Smooth muscle cell (in vitro differentiated cells): ENCODE measurements around the gene EFS. TPM values are rescaled to one million over a fixed set of nuclear protein-coding genes. Genes with fewer than 3 reads are reported as not detected.

ENCODE experiments used
- DNase-seq: peaks from one replicate; lab custom pipeline; 2025; ENCODE audit not compliant: unreplicated experiment; lab: John Stamatoyannopoulos, UW
- H2AFZ ChIP-seq: fragments of 200-600 bp; sonication (generic); 2 replicates; pipeline ENCODE4 v1.6.0; 2016; ENCODE audit warnings: antibody characterized with exemption, low read depth, mild to moderate bottlenecking
- H3F3A ChIP-seq: fragments of 200-600 bp; sonication (generic); 2 replicates; pipeline ENCODE4 v1.6.0; 2017; ENCODE audit warnings: antibody characterized with exemption, low read depth
- H3K27ac ChIP-seq: fragments of 200-600 bp; sonication (generic); 2 replicates; pipeline ENCODE4 v1.5.1; 2016; ENCODE audit warnings: low read depth, mild to moderate bottlenecking
- H3K27me3 ChIP-seq: fragments of 200-600 bp; sonication (generic); 2 replicates; pipeline ENCODE4 v1.6.1; 2016; ENCODE audit warnings: low read depth, mild to moderate bottlenecking
- H3K36me3 ChIP-seq: fragments of 200-600 bp; sonication (generic); 2 replicates; pipeline ENCODE4 v1.5.1; 2016; ENCODE audit warnings: low read depth
- H3K4me1 ChIP-seq: fragments of 200-600 bp; sonication (generic); 2 replicates; pipeline ENCODE4 v1.5.1; 2016; ENCODE audit warnings: low read depth
- H3K4me2 ChIP-seq: fragments of 200-600 bp; sonication (generic); 2 replicates; pipeline ENCODE4 v1.6.0; 2016; ENCODE audit warnings: mild to moderate bottlenecking
- H3K4me3 ChIP-seq: fragments of 200-600 bp; sonication (generic); 2 replicates; pipeline ENCODE4 v1.5.1; 2016; ENCODE audit warnings: mild to moderate bottlenecking
- H3K79me2 ChIP-seq: fragments of 200-600 bp; sonication (generic); 2 replicates; pipeline ENCODE4 v1.6.0; 2016; ENCODE audit warnings: low read depth, mild to moderate bottlenecking
- H3K9ac ChIP-seq: fragments of 200-600 bp; sonication (generic); 2 replicates; pipeline ENCODE4 v1.6.0; 2016; ENCODE audit warnings: low read depth
- H3K9me3 ChIP-seq: fragments of 200-600 bp; sonication (generic); replicated peaks from 2 replicates; pipeline ENCODE4 v1.5.1; 2016; ENCODE audit warnings: low read depth
- H4K20me1 ChIP-seq: fragments of 200-600 bp; sonication (generic); 2 replicates; pipeline ENCODE4 v1.6.0; 2016; ENCODE audit warnings: low read depth
- WGBS: methylation state at CpG from one replicate; pipeline ENCODE4 v1.1.7; 2016; ENCODE audit warnings: low lambda C conversion rate; 5-methylcytosine and 5-hydroxymethylcytosine counted together
- polyA plus RNA-seq: library from polyadenylated mRNA; unstranded; fragments of >200 nt; fragmentation: Nextera tagmentation; extraction: Ambion mirVana; gene quantifications from 2 replicates; pipeline ENCODE4 v1.2.1, GENCODE V29; 2016
- total RNA-seq: library from RNA; depleted of rRNA; stranded (reverse); fragments of >200 nt; gene quantifications from 2 replicates; pipeline ENCODE4 v1.2.3, GENCODE V29; 2014
- TF ChIP-seq, protein P1 (sequence below): fragments of 200-600 bp; sonication (generic); IDR thresholded peaks from 2 replicates; pipeline ENCODE4 v1.5.1; 2017; ENCODE audit warnings: borderline replicate concordance, mild to moderate bottlenecking, antibody characterized with exemption; ENCODE audit not compliant: insufficient read depth, poor library complexity, severe bottlenecking

Gene EFS
- total and polyA plus RNA-seq, 2 experiments from 2014 or later = 23.9 to 41.3 TPM

DNA sequence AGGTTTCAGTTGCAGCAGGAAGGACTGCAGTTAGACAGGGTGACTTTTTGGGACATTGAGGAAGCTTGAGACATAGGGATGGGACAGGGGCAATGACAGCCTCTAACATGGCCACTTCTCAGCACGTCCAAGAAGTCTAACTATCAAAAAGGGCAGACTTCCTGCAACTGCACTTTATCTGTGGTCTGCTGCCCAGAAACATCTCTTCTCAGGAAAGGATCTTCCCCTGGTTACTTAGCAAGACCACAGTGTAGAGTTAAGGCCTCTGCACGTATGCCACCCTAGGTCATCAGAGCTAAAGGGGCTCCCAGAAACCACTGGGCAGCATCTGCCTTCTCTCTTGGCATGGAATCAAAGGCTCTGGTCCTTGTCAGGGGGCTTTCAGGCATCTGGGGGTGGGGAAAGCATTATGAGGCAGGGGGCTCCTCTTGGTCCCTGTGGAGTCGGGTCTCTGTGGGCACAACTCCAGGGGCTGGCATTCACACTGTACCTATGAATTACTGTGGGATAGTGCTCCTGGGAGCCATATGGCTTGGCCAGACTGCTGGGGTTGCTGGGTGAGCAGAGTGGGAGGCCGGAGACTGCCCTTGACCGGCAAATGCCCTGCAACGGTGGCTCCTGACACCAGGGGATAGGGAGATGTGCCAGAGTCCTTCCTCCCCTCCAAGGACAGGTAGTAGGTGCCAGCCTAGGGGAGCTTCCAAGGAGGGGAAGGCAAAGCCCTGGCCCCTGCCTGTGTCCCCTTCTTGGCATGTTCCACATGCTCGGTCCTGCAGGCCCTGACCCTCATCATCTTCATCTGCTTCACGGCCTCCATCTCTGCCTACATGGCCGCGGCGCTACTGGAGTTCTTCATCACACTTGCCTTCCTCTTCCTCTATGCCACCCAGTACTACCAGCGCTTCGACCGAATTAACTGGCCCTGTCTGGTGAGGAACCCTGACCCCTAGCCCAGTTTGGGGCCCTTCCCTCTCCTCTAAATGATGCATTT, 12.9 kb upstream of the EFS start:
- no peak for DNase-seq
- Histone ChIP-seq H3K9me3 (no peaks in the 10 kb centered on the region), H2AFZ (no peak overlapping the region), H3F3A (no peaks in the 10 kb centered on the region), H3K27me3 (no peaks in the 10 kb centered on the region), H3K27ac (no peak overlapping the region), H3K36me3 (no peaks in the 10 kb centered on the region), H3K9ac (no peak overlapping the region), H3K4me2 (no peak overlapping the region), H4K20me1 (no peaks in the 10 kb centered on the region), H3K79me2 (no peaks in the 10 kb centered on the region), H3K4me1 (peaks cover 7% of the 10 kb centered on the region), H3K4me3 (no peak overlapping the region)
- TF ChIP-seq, protein P1, sequence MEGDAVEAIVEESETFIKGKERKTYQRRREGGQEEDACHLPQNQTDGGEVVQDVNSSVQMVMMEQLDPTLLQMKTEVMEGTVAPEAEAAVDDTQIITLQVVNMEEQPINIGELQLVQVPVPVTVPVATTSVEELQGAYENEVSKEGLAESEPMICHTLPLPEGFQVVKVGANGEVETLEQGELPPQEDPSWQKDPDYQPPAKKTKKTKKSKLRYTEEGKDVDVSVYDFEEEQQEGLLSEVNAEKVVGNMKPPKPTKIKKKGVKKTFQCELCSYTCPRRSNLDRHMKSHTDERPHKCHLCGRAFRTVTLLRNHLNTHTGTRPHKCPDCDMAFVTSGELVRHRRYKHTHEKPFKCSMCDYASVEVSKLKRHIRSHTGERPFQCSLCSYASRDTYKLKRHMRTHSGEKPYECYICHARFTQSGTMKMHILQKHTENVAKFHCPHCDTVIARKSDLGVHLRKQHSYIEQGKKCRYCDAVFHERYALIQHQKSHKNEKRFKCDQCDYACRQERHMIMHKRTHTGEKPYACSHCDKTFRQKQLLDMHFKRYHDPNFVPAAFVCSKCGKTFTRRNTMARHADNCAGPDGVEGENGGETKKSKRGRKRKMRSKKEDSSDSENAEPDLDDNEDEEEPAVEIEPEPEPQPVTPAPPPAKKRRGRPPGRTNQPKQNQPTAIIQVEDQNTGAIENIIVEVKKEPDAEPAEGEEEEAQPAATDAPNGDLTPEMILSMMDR = no peak
- WGBS = 88% methylated on average over 14 of the region's 14 CpGs

DNA sequence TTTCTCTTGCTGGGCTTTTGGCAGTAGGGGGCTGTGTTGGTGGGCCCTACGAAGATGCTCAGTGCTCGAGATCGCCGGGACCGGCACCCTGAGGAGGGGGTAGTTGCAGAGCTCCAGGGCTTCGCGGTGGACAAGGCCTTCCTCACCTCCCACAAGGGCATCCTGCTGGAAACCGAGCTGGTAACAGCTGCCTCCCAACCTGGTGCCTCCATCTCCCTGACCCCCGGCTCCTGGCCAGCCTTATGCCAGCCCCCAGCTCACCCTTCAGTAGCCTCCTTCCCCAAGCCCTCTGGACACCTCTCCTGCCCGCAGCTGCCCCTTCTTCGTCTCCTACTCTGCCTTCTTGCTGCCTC, 12.2 kb upstream of the EFS start:
- no peak overlapping the region for H3K4me3 ChIP-seq
- H3F3A ChIP-seq = no peaks in the 10 kb centered on the region
- H3K9me3 ChIP-seq = no peaks in the 10 kb centered on the region
- H2AFZ ChIP-seq = no peak overlapping the region
- no peak overlapping the region for H3K9ac ChIP-seq
- 79% methylated on average over 11 of the region's 11 CpGs for WGBS
- peaks cover 7% of the 10 kb centered on the region for H3K4me1 ChIP-seq
- H3K27ac ChIP-seq = no peak overlapping the region
- H3K4me2 ChIP-seq = no peak overlapping the region
- TF ChIP-seq, protein P1 = no peak
- DNase-seq = no peak
- no peaks in the 10 kb centered on the region for H3K36me3 ChIP-seq
- H3K27me3 ChIP-seq = no peaks in the 10 kb centered on the region
- H4K20me1 ChIP-seq = no peaks in the 10 kb centered on the region
- H3K79me2 ChIP-seq = no peaks in the 10 kb centered on the region

DNA sequence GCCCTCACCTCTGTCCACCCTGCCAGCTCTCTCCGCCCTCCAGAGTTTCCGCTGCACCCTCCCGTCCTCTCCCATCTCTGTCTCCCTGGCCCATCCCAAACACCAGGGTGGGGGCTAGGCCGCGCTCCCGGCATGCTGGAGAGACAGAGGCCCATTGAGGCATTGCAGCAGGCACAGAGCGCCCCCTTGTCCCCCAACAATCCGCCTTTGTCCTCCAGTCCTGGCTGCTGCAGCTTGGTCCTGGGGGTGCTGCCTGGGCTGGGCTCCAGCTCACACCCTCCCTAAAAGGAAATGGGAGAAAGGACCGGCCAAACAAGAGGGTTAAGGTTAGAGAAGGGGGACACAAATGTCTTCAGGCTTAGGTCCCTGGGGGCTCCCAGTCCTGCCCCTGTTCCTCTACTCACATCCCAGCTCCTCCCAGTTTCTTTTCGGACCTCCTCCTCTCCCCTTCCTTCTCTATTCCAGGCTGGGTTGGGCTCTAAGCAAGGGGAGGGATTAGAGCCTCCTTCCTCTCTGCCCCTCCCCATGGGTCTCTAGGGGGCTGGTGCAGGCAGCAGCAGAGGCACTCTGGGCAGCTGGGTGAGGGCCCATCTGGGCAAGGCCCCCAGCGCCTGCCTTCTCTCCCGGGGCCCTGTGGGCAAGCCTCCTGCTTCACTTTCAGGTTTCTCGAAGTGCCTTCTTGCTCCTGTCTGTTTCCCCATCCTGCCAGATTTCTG, 11.7 kb upstream of the EFS start, which contains the start of gene CMTM5:
Gene CMTM5, plus strand, starts transcription at position 565 of the 716 bp plus-strand sequence. CDS start 206 bp downstream, outside the sequence.
- no peak within 1 kb of the TSS for H2AFZ ChIP-seq
- no peaks in the 10 kb centered on the region for H3F3A ChIP-seq
- H3K27ac ChIP-seq = no peak within 1 kb of the TSS
- no peak within 1 kb of the TSS for H3K9ac ChIP-seq
- H3K4me1 ChIP-seq = peaks cover 7% of the 10 kb centered on the region
- no peak within 1 kb of the TSS for H3K4me3 ChIP-seq
- H3K9me3 ChIP-seq = no peaks in the 10 kb centered on the region
- H3K4me2 ChIP-seq = no peak within 1 kb of the TSS
- H4K20me1 ChIP-seq = no peaks in the 10 kb centered on the region
- TF ChIP-seq, protein P1 = no peak
- DNase-seq = no peak
- H3K79me2 ChIP-seq = no peaks in the 10 kb centered on the region
- no peaks in the 10 kb centered on the region for H3K36me3 ChIP-seq
- 73% methylated on average over 13 of the region's 13 CpGs for WGBS
- no peaks in the 10 kb centered on the region for H3K27me3 ChIP-seq
